ENCODE results near the gene PIAS1. TPM values are rescaled to one million over a fixed set of nuclear protein-coding genes. Genes with fewer than 3 reads are reported as not detected.

The PIAS1 gene
- total and polyA plus RNA-seq, 9 of the 15 experiments (the other 6 are each of a cell fraction or from before 2014, with no cell fraction given) = 18.0 to 59.1 (median 28.5) TPM

- H3K9me1 ChIP-seq (ENCODE audit: control insufficient read depth, insufficient read depth, low read length) = no peaks in the 10 kb centered on the region
- intact Hi-C loops (cut with micrococcal nuclease) (no loop called here), in situ Hi-C loops (cut with MboI) (no loop called here)
- TF ChIP-seq ATF3 (IDR thresholded peaks at IDR 0.05) (peak; percentile 31; the same call in 1 of the 2 replicates), ATF3 (CRISPR knock-in tag; conservative IDR thresholded peaks at IDR 0.05) (no peak), HDGF (IDR thresholded peaks at IDR 0.05) (no peak), POLR2H (tag; IDR thresholded peaks at IDR 0.05; ENCODE audit: low read depth) (no peak), CBX8 (IDR thresholded peaks at IDR 0.05; ENCODE audit: borderline replicate concordance, extremely low read depth, low read depth, low read length, poor library complexity, severe bottlenecking) (no peak), HOMEZ (CRISPR knock-in tag; IDR thresholded peaks at IDR 0.05) (no peak)
- FAIRE-seq (no peak), ATAC-seq (no peak), DNase-seq (ENCODE audit: extremely low read depth in 1 of 4, low spot score in 3 of 4) (no peak)
- H3K27me3 ChIP-seq (ENCODE audit: control insufficient read depth in 2 of 2, insufficient read depth in 2 of 2, low read length in 2 of 2) = no peaks in the 10 kb centered on the region
- WGBS (ENCODE audit: insufficient coverage, low coverage, missing lambda C conversion rate) = 51% methylated on average over 9 of the region's 9 CpGs
- no peak overlapping the region for H3K4me3 ChIP-seq
- no peak overlapping the region for H3K4me2 ChIP-seq (ENCODE audit: insufficient read depth, low read length)
- no peak overlapping the region for H2AFZ ChIP-seq (ENCODE audit: low read depth, low read length)
- H3K27ac ChIP-seq (ENCODE audit: extremely low read depth, low read depth, low read length) = no peak overlapping the region
- POLR2A ChIA-PET = interaction anchor here (0.8 kb wide), 1 partner anchor 10 kb away, joined by 4 read pairs; no protein-coding TSS in a partner anchor
- no TSS peak for BruUV-seq (replicated peaks)
- H3K4me1 ChIP-seq (replicated peaks in 1 of 2; ENCODE audit: control insufficient read depth in 2 of 2, insufficient read depth in 2 of 2, low read length in 2 of 2) = peaks cover 33 to 43% of the 10 kb centered on the region in 2 experiments
- H3K9me3 ChIP-seq (replicated peaks; ENCODE audit: control insufficient read depth, insufficient read depth, low read depth, low read length) = no peaks in the 10 kb centered on the region
- peaks cover 32% of the 10 kb centered on the region for H3K79me2 ChIP-seq (ENCODE audit: control insufficient read depth, insufficient read depth, low read length)
- peaks cover 14% of the 10 kb centered on the region; the same call in 1 of the 2 replicates for H4K20me1 ChIP-seq (replicated peaks; ENCODE audit: control insufficient read depth, insufficient read depth, low read length)
- no peak overlapping the region for H3K9ac ChIP-seq (ENCODE audit: insufficient read depth in 1 of 2, low read depth in 2 of 2, low read length in 2 of 2)
- CTCF ChIA-PET (ENCODE audit: low intra/inter-chr PET ratio) = no interaction called here
- peaks cover 16% of the 10 kb centered on the region; the same call in 2 of the 3 replicates for H3K36me3 ChIP-seq (ENCODE audit: control insufficient read depth, insufficient read depth, low read length)
These were observed 177.1 kb downstream of the PIAS1 start for GRCh38 chr15:68231102-68231818.

Data from K562 (cell line).